Neural progenitor cell (in vitro differentiated cells): ENCODE results near the gene XCR1. TPM values are rescaled to one million over a fixed set of nuclear protein-coding genes. Genes with fewer than 3 reads are reported as not detected.

Source experiments
- DNase-seq: peaks from one replicate; pipeline ENCODE4 v3.0.0-alpha.2; 2016; ENCODE audit warnings: low spot score
- H2AFZ ChIP-seq: fragments of 200-600 bp; sonication (generic); replicated peaks from 2 replicates; pipeline ENCODE4 v1.6.1; 2016; ENCODE audit warnings: antibody characterized with exemption
- H3F3A ChIP-seq: fragments of 200-600 bp; sonication (generic); 2 replicates; pipeline ENCODE4 v1.6.1; 2016; ENCODE audit warnings: antibody characterized with exemption, low read depth
- H3K27ac ChIP-seq: fragments of 200-600 bp; sonication (generic); 2 replicates; pipeline ENCODE4 v1.5.1; 2016; ENCODE audit warnings: mild to moderate bottlenecking
- H3K27me3 ChIP-seq: fragments of 200-600 bp; sonication (generic); 2 replicates; pipeline ENCODE4 v1.6.1; 2016; ENCODE audit warnings: mild to moderate bottlenecking, moderate library complexity
- H3K36me3 ChIP-seq: fragments of 200-600 bp; sonication (generic); 2 replicates; pipeline ENCODE4 v1.5.1; 2016
- H3K4me1 ChIP-seq: fragments of 200-600 bp; sonication (generic); 2 replicates; pipeline ENCODE4 v1.6.1; 2016; ENCODE audit warnings: mixed run types
- H3K4me2 ChIP-seq: fragments of 200-600 bp; sonication (generic); 2 replicates; pipeline ENCODE4 v1.6.1; 2016
- H3K4me3 ChIP-seq: fragments of 200-600 bp; sonication (generic); 2 replicates; pipeline ENCODE4 v1.5.1; 2016
- H3K79me2 ChIP-seq: fragments of 200-600 bp; sonication (generic); 2 replicates; pipeline ENCODE4 v1.6.1; 2016; ENCODE audit warnings: low read depth
- H3K9ac ChIP-seq: fragments of 200-600 bp; sonication (generic); 2 replicates; pipeline ENCODE4 v1.6.1; 2016
- H3K9me3 ChIP-seq: fragments of 200-600 bp; sonication (generic); 2 replicates; pipeline ENCODE4 v1.5.1; 2016; ENCODE audit warnings: low read depth
- H4K20me1 ChIP-seq: fragments of 200-600 bp; sonication (generic); 2 replicates; pipeline ENCODE4 v1.6.1; 2016; ENCODE audit warnings: low read depth
- H3K27ac Mint-ChIP-seq: 3 replicates; pipeline ENCODE4 v1.8.0; 2021; ENCODE audit warnings: mixed read lengths
- H3K27me3 Mint-ChIP-seq: 2 replicates; pipeline ENCODE4 v1.8.0; 2022; ENCODE audit warnings: low read depth, mild to moderate bottlenecking, inconsistent platforms, moderate library complexity, mixed read lengths; ENCODE audit not compliant: insufficient read depth
- H3K36me3 Mint-ChIP-seq: 3 replicates; pipeline ENCODE4 v1.8.0; 2021; ENCODE audit warnings: mixed read lengths
- H3K4me1 Mint-ChIP-seq: 3 replicates; pipeline ENCODE4 v1.8.0; 2021; ENCODE audit warnings: mixed read lengths
- H3K4me3 Mint-ChIP-seq: 3 replicates; pipeline ENCODE4 v1.8.0; 2021; ENCODE audit warnings: mild to moderate bottlenecking, moderate library complexity, mixed read lengths
- H3K9me3 Mint-ChIP-seq: 3 replicates; pipeline ENCODE4 v1.8.0; 2020; ENCODE audit warnings: mixed read lengths
- EZH2 ChIP-seq: fragments of 200-600 bp; sonication (generic); IDR thresholded peaks from 2 replicates; pipeline ENCODE4 v1.6.1; 2017; ENCODE audit warnings: antibody characterized with exemption, mild to moderate bottlenecking, moderate library complexity
- EZH2phosphoT487 ChIP-seq: fragments of 200-600 bp; sonication (generic); IDR thresholded peaks from 2 replicates; pipeline ENCODE4 v1.6.1; 2017; ENCODE audit warnings: antibody characterized with exemption
- total RNA-seq: library from RNA; depleted of rRNA; stranded (reverse); fragments of >200 nt; gene quantifications from 2 replicates; pipeline ENCODE4 v1.2.3, GENCODE V29; 2015; ENCODE audit warnings: low replicate concordance
- TF ChIP-seq, protein P1 (sequence below): fragments of 200-600 bp; sonication (generic); IDR thresholded peaks from 2 replicates; pipeline ENCODE4 v1.5.1; 2017; ENCODE audit warnings: antibody characterized with exemption, mild to moderate bottlenecking

The XCR1 gene
- total RNA-seq, 1 donor from 2014 or later: not detected

DNA sequence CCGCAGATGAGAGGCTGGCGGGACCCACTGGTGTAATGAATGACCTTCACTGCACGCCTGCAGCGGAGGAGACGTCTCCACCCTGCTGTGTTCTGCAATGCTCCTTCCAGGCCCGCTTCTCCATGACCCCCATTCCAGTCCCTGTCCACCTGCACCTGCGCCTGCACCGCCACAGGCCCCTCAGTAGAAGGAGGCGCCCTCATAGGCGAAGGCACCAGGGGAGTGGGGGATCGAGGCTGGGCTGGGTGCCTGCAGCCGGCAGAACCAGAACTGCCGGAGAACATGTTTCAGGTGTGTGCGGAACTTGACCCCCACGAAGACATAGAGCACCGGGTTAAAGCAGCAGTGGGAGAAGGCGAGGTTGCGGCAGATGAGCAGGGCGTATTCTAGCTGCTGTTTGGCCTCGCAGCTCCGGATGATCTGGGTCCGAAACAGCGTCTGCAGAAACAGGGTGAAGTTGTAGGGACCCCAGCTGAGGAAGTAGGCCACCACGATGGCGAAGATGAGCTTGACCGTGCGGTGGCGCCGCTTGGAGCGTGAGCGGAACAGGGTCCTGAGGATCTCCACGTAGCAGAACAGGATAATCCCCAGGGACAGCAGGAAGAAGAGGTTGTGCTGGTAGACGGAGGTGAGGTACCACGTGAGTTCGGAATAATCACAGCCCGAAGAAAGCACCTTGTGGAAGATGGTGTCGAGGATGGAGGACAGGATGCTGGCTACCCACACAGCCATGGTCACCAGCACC lies 6.3 kb downstream of the XCR1 start:
- Histone ChIP-seq H3K9ac (no peak overlapping the region), H3K27me3 (no peaks in the 10 kb centered on the region), H4K20me1 (no peaks in the 10 kb centered on the region), H3K4me1 (no peaks in the 10 kb centered on the region), H3K79me2 (no peaks in the 10 kb centered on the region), H3K4me2 (no peak overlapping the region), H3K27ac (no peak overlapping the region), H3K4me3 (no peak overlapping the region), H3K36me3 (no peaks in the 10 kb centered on the region), H3F3A (no peaks in the 10 kb centered on the region), H2AFZ (no peak overlapping the region), H3K9me3 (no peaks in the 10 kb centered on the region)
- Mint-ChIP-seq H3K36me3 (no peaks in the 10 kb centered on the region), H3K9me3 (peaks cover 3% of the 10 kb centered on the region), H3K4me3 (no peak overlapping the region), H3K27ac (no peak overlapping the region), H3K4me1 (no peaks in the 10 kb centered on the region), H3K27me3 (peaks cover 4% of the 10 kb centered on the region)
- no peak for TF ChIP-seq EZH2
- TF ChIP-seq, protein P1, sequence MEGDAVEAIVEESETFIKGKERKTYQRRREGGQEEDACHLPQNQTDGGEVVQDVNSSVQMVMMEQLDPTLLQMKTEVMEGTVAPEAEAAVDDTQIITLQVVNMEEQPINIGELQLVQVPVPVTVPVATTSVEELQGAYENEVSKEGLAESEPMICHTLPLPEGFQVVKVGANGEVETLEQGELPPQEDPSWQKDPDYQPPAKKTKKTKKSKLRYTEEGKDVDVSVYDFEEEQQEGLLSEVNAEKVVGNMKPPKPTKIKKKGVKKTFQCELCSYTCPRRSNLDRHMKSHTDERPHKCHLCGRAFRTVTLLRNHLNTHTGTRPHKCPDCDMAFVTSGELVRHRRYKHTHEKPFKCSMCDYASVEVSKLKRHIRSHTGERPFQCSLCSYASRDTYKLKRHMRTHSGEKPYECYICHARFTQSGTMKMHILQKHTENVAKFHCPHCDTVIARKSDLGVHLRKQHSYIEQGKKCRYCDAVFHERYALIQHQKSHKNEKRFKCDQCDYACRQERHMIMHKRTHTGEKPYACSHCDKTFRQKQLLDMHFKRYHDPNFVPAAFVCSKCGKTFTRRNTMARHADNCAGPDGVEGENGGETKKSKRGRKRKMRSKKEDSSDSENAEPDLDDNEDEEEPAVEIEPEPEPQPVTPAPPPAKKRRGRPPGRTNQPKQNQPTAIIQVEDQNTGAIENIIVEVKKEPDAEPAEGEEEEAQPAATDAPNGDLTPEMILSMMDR: no peak
- TF ChIP-seq EZH2phosphoT487: no peak
- DNase-seq: no peak

DNA sequence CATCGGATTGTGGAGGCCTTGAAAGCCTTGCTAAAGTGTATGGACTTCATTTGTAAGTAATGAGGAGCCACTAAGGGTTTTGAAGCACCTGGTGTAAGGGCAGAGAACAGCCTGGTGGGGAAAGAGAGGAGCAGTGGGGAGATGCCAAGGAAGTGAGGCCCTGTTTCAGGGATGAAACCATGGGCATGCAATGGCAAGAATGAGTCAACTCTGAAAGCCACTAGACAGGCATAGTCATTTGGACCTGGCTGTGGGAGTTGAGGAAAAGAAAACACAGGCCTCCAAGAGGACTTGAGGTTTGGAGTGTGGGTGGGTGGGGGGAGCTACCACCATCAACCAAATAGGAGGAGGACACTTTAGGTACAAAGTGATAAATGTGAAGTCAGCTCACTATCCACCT lies 7.6 kb downstream of the XCR1 start:
- Histone ChIP-seq H3K4me3 (no peak overlapping the region), H3K9ac (no peak overlapping the region), H3K36me3 (no peaks in the 10 kb centered on the region), H3K9me3 (no peaks in the 10 kb centered on the region), H3F3A (no peaks in the 10 kb centered on the region), H2AFZ (no peak overlapping the region), H3K4me1 (no peaks in the 10 kb centered on the region), H4K20me1 (no peaks in the 10 kb centered on the region), H3K4me2 (no peak overlapping the region), H3K79me2 (no peaks in the 10 kb centered on the region), H3K27ac (no peak overlapping the region), H3K27me3 (no peaks in the 10 kb centered on the region)
- Mint-ChIP-seq H3K27ac (no peak overlapping the region), H3K9me3 (peaks cover 3% of the 10 kb centered on the region), H3K4me3 (no peak overlapping the region), H3K36me3 (no peaks in the 10 kb centered on the region), H3K4me1 (no peaks in the 10 kb centered on the region), H3K27me3 (peaks cover 4% of the 10 kb centered on the region)
- DNase-seq: no peak
- TF ChIP-seq, protein P1: no peak
- no peak for TF ChIP-seq EZH2

- Histone ChIP-seq H2AFZ (no peak overlapping the region), H3K27me3 (no peaks in the 10 kb centered on the region), H3F3A (no peaks in the 10 kb centered on the region), H3K4me2 (no peak overlapping the region), H3K9ac (no peak overlapping the region), H3K4me3 (no peak overlapping the region), H3K4me1 (no peaks in the 10 kb centered on the region), H3K36me3 (no peaks in the 10 kb centered on the region), H3K79me2 (no peaks in the 10 kb centered on the region), H4K20me1 (no peaks in the 10 kb centered on the region), H3K27ac (no peak overlapping the region), H3K9me3 (no peaks in the 10 kb centered on the region)
- Mint-ChIP-seq H3K36me3 (no peaks in the 10 kb centered on the region), H3K27me3 (peaks cover 4% of the 10 kb centered on the region), H3K27ac (no peak overlapping the region), H3K4me3 (no peak overlapping the region), H3K4me1 (no peaks in the 10 kb centered on the region), H3K9me3 (peaks cover 3% of the 10 kb centered on the region)
- TF ChIP-seq, protein P1: no peak
- no peak for TF ChIP-seq EZH2phosphoT487
- TF ChIP-seq EZH2: no peak
- no peak for DNase-seq
Measured at GRCh38 chr3:46017720-46018119, 9.6 kb downstream of the XCR1 start.
